ENCODE data around the gene CPOX. TPM values are rescaled to one million over a fixed set of nuclear protein-coding genes. Genes with fewer than 3 reads are reported as not detected.

The CPOX gene
- total RNA-seq, 2 donors from 2014 or later: 14.0 to 40.8 TPM

DNA sequence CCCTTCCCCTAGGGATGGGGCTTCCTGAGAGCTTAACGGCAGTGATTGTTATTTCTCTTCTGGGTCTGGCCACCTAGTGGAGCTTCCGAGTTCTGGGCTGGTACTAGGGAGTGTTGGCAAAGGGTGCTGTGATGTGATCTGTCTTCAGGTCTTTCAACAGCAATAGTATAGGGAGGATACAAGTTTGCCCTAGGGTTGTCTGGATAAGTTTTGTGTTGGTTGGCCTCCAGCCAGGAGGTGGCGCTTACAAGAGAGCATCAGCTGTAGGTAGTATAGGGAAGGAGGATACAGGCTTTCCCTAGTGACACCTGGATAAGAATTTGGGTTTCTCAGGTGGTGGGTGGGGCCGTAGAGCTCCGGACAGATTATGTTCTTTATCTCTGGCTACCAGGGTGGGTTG, 19.2 kb upstream of the CPOX start:
- no peak for ATAC-seq (ENCODE audit: insufficient number of reproducible peaks, low FRiP score, low read depth)
- Histone ChIP-seq H3K36me3 (no peaks in the 10 kb centered on the region), H3K4me3 (no peak overlapping the region), H3K27me3 (replicated peaks; ENCODE audit: insufficient read depth) (no peaks in the 10 kb centered on the region), H3K4me1 (ENCODE audit: control insufficient read depth in 1 of 2, low read depth in 2 of 2) (no peaks in the 10 kb centered on the region), H3K27ac (no peak overlapping the region), H3K9me3 (peaks cover 4% of the 10 kb centered on the region)
- no peak for DNase-seq (ENCODE audit: low spot score)
- TF ChIP-seq, protein P1, sequence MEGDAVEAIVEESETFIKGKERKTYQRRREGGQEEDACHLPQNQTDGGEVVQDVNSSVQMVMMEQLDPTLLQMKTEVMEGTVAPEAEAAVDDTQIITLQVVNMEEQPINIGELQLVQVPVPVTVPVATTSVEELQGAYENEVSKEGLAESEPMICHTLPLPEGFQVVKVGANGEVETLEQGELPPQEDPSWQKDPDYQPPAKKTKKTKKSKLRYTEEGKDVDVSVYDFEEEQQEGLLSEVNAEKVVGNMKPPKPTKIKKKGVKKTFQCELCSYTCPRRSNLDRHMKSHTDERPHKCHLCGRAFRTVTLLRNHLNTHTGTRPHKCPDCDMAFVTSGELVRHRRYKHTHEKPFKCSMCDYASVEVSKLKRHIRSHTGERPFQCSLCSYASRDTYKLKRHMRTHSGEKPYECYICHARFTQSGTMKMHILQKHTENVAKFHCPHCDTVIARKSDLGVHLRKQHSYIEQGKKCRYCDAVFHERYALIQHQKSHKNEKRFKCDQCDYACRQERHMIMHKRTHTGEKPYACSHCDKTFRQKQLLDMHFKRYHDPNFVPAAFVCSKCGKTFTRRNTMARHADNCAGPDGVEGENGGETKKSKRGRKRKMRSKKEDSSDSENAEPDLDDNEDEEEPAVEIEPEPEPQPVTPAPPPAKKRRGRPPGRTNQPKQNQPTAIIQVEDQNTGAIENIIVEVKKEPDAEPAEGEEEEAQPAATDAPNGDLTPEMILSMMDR (IDR thresholded peaks at IDR 0.05): no peak

DNA sequence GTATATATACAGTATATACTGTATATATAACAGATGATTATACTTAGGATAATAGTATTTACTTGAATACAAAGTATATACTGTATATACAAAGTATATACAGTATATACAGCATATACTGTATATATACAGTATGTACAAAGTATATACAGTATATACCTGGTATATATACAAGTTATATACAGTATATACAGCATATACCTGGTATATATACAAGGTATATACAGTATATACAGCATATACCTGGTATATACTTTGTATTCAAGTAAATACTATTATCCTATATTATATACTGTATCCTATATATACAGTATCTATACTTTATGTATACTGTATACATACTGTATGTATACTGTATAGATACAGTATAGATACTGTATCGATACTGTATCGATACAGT, 14.6 kb upstream of the CPOX start:
- Histone ChIP-seq H3K27ac (no peak overlapping the region), H3K9me3 (peaks cover 4% of the 10 kb centered on the region), H3K4me3 (no peak overlapping the region), H3K27me3 (replicated peaks; ENCODE audit: insufficient read depth) (no peaks in the 10 kb centered on the region), H3K4me1 (ENCODE audit: control insufficient read depth in 1 of 2, low read depth in 2 of 2) (no peaks in the 10 kb centered on the region), H3K36me3 (no peaks in the 10 kb centered on the region)
- DNase-seq (ENCODE audit: low spot score) (no peak), ATAC-seq (ENCODE audit: insufficient number of reproducible peaks, low FRiP score, low read depth) (no peak)
- TF ChIP-seq, protein P1 (IDR thresholded peaks at IDR 0.05): no peak

DNA sequence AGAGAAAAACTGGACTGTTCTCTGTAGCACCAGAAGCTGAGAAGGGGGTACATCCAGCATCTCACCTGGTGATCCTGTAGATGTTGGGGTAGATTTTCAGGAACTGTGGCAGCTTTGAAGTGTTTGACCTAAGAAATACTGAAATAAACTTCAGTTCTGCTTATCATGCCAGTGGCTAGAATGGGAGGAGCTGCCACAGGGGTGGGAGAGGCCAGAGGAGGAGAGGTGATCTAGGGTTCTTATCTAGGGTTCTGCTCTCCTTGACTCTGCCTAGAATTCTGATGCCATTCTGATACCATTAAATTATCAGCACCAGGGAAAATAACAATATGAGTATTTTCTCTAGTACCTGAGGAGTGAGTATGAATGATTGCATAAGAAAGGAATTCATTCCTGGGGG, 10.2 kb upstream of the CPOX start:
- Histone ChIP-seq H3K27ac (no peak overlapping the region), H3K4me1 (ENCODE audit: control insufficient read depth in 1 of 2, low read depth in 2 of 2) (no peaks in the 10 kb centered on the region), H3K27me3 (replicated peaks; ENCODE audit: insufficient read depth) (no peaks in the 10 kb centered on the region), H3K9me3 (no peaks in the 10 kb centered on the region), H3K36me3 (no peaks in the 10 kb centered on the region), H3K4me3 (no peak overlapping the region)
- DNase-seq (ENCODE audit: low spot score) (no peak), ATAC-seq (ENCODE audit: insufficient number of reproducible peaks, low FRiP score, low read depth) (no peak)
- TF ChIP-seq, protein P1 (IDR thresholded peaks at IDR 0.05): no peak

DNA sequence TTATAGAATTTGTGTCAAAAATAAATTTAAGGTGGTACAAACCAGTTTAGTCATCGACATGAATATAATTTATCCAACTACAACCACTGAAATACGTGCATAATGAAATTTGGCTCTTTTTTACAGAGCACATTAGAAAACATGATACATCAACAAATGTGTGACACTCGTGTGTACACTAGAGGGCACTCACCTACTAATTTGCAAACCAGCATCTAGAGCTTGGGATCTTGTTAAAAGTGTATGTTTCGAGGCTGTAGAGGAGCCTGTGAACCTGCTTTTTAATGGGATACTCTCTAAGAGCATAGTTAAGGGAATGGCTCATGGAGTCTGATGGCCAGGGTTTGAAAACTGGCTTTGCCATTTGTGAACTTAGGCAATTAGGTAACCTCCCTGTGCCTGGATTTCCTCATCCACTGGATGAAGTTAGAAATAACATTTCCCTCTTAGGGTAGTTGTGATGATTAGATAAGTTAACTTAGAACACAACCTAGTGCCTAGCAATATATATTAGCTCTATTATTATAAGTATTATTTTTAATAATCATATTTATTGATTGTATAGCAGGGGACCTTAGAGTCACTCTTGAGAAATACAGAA, 8.8 kb upstream of the CPOX start:
- no peaks in the 10 kb centered on the region for H3K36me3 ChIP-seq
- DNase-seq (ENCODE audit: low spot score) (no peak), ATAC-seq (ENCODE audit: insufficient number of reproducible peaks, low FRiP score, low read depth) (peak; percentile 66)
- no peak overlapping the region for H3K4me3 ChIP-seq
- H3K27me3 ChIP-seq (replicated peaks; ENCODE audit: insufficient read depth): no peaks in the 10 kb centered on the region
- no peaks in the 10 kb centered on the region for H3K9me3 ChIP-seq
- H3K27ac ChIP-seq: no peak overlapping the region
- TF ChIP-seq, protein P1 (IDR thresholded peaks at IDR 0.05): peak; percentile 69
- H3K4me1 ChIP-seq (ENCODE audit: control insufficient read depth in 1 of 2, low read depth in 2 of 2): no peaks in the 10 kb centered on the region

DNA sequence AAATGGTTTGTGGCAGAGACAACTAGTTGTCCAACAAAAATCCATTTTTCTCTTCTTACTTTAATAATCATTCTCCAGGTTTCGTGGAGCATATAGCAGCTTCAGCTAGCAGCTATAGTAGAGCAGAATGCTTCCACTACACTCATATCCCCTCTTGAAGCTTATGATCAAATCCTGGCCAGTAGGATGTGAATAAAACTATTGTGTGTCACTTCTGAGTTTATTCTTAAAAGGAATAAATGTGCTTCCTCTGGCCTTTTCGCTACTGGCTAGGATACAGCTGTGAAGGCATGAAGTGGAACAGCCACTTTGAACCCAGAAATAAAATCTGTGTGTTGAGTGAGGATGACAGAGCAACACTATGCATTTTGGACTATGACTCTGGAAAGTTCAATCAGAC, 7.8 kb upstream of the CPOX start:
- DNase-seq (ENCODE audit: low spot score) (no peak), ATAC-seq (ENCODE audit: insufficient number of reproducible peaks, low FRiP score, low read depth) (no peak)
- Histone ChIP-seq H3K9me3 (no peaks in the 10 kb centered on the region), H3K4me1 (ENCODE audit: control insufficient read depth in 1 of 2, low read depth in 2 of 2) (no peaks in the 10 kb centered on the region), H3K27me3 (replicated peaks; ENCODE audit: insufficient read depth) (no peaks in the 10 kb centered on the region), H3K27ac (no peak overlapping the region), H3K36me3 (no peaks in the 10 kb centered on the region), H3K4me3 (no peak overlapping the region)
- TF ChIP-seq, protein P1 (IDR thresholded peaks at IDR 0.05): no peak
